HG02759 (cell line): Measurements from ENCODE around the gene FBXW9.
A peak's percentile ranks its signal among the peaks of the same experiment; 100 is the strongest.
"Not testable (repeated sequence)": the region's sequence is repeated elsewhere in the genome, so short reads cannot be mapped to it uniquely, and the experiment has no call there.

Source experiments
- ATAC-seq: cut with Tn5 transposase; IDR thresholded peaks from one replicate; pipeline ENCODE4 v1.9.1; 2021; ENCODE audit warnings: mild to moderate bottlenecking, moderate library complexity; ENCODE audit not compliant: unreplicated experiment

The FBXW9 gene

DNA sequence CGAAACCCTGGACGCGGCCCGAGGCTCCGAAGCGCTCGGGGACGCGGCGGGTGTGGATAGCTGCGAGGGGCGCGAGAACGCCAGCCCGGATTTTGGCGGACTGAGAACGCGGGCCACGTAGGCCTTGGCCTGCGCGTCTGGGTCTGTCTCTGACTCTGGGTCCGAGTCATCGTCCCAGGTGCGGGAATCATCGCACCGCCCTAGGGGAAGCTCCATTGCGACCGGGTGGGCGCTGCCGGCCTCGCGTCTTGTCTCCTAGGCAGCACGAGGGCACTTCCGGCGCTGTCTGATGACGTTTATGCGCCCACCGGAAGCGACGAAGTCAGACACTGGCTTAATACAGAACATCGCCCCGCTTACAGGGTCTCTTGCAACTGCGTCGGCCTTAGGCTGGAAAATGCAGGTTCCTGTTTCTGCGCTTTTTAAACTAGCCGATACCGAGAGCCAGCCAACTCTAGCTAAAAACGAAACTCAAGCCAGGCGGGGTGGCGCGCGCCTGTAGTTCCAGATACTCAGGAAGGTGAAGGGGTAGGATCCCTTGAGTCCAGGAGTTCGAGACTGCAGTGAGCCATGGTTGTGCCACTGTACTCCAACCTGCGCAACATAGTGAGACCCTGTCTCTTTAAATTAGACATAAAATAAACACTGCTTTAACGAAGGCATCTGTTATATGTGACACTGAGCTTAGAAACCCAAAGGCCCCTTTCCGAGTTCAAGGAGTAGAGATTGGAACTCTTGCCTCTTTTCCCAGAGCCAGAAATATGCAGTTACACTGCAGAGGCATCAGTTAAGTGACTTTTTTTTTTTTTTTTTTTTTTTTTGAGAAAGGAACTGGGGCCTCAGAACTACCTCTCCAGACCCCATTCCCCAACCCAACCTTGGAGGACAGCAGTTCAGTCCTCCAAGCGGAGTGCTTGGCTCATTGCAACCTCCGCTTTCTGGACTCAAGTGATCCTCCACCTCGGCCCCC, at the start of gene FBXW9:
Gene FBXW9 (minus strand): TSS at position 266 of the 970 bp plus-strand sequence. CDS start 50 bp downstream, at position 216.
- ATAC-seq, result peak; percentile 80

DNA sequence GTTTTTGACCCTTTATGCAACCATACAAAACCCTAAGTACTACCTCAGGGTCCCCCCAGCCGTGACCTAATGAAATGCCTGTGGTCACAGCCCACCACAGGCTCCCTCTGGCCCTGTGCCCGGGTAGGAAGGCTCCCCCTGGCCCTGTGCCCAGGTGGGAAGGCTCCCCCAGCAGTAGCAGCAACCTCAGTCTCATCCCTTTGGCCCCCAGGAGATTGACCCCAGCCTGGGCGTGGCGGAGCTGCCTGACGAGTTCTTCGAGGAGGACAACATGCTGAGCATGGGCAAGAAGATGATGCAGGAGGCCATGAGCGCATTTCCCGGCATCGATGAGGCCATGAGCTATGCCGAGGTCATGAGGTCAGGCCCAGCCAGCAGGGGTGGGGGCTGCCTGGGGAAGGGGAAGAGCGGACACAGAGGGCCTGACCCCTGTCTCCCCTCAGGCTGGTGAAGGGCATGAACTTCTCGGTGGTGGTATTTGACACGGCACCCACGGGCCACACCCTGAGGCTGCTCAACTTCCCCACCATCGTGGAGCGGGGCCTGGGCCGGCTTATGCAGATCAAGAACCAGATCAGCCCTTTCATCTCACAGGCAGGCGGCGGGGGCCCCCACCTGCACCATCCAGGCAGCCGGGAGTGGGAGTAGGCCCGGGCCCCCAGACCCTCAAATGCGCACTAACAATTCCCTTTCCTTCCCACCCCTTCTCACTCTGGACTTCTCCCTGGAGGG, 48.9 kb upstream of the FBXW9 start:
- no peak for ATAC-seq

- ATAC-seq, result no peak
Observed at GRCh38 chr19:12737835-12738351, 41.5 kb upstream of the FBXW9 start.

DNA sequence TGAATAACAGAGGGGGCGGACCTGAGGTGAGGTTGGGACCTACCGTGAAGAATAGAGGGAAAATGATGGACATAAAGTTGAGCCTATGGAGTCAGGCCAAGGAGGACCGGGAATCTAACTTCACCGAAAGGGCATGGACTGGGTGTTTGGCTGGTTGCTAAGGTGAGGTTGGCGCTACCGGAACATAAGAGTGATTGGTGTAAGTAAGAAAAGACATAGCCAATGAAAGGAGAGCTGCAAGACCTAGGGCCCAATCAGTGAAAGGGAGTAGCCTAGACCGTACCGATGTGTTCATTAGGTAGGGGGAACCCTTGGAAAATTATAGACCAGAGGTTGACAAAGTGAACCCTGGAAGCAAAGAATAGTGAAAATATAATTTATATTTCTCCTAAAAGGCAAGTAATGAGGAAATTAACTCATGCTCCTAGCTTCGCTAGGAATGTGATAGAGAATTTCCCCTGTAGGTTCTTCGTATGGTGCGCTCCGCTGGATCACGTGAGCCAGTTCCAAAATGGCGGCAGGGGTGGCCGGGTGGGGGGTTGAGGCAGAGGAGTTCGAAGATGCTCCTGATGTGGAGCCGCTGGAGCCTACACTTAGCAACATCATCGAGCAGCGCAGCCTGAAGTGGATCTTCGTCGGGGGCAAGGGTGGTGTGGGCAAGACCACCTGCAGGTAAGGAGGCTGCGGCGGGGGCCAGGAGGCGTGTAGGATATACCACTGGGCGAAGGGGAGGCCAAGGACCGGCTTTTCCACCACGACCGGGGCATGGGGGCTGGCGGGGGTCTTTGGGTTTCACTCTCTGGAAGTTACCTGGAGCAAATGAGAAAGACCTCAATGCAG, 40.8 kb upstream of the FBXW9 start, which contains the start of gene GET3:
Gene GET3 (plus strand): TSS at position 503 of the 840 bp plus-strand sequence. CDS start 9 bp downstream, at position 512.
- peak; percentile 68 for ATAC-seq

- ATAC-seq, result no peak
Observed at GRCh38 chr19:12733369-12734214, 37.2 kb upstream of the FBXW9 start.

GRCh38 chr19:12731337-12731736, 34.9 kb upstream of the FBXW9 start:
- no peak for ATAC-seq

DNA sequence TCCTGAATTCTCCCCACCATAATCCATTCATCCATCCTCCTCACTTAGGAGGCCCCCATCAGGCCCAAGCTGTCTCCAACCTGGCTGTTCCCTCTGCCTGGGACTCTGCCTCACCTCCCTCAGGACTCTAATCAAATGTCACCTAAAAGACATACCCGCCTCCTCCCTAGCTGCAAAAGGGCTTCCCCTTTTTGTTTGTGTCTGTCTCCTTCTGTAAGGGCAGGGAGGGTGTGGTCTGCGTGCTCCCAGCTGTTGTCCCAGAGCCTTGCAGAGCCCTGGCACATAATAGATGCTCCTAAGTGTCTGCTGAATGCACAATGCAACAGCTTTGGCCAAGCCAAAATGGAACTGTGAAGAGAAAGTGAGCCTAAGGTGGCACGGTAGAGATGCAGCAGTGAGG, 33.6 kb upstream of the FBXW9 start:
- no peak for ATAC-seq

DNA sequence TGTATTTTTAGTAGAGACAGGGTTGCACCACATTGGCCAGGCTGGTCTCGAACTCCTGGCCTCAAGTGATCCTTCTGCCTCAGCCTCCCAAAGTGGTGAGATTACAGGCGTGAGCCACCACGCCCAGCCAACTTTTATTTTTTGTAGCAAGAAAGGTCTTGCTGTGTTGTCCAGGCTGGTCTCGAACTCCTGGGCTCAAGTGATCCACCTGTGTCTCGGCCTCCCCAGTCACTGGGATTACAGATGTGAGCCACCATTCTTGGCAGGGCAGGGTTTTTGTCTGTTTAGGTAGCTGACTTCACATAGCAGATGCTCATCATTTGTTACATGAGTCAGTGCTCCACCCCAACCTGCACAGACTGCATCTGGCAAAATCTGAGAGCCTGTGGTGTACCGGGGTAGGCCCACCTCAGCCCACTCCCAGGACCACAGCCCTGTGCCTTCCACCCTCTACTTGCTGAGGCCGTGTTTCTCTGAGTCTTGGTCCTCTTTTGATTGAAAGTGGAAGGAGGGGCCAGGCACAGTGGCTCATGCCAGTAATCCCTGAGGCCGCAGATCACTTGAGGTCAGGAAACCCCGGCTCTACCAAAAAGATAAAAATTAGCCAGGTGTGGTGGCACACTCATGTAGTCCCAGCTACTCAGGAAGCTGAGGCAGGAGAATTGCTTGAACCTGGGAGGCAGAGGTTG, 31.5 kb upstream of the FBXW9 start:
- no peak for ATAC-seq

DNA sequence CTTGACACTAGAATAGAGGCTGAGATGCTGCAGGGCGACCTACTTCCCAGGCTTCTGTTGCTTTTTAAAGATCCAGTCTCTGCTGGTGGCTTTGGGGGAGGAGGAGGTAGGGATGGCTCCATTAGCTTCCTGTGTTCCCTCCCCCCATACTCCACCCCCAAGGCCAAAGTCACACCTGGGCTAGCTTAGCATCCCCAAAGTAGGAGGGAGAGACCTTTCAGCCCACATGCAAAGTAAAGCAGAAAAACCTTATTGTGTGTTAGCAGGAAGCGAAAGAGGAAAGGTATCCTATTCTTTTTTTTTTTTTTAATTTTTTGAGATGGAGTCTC, 30.5 kb upstream of the FBXW9 start:
- ATAC-seq, result no peak

- ATAC-seq, result not testable (repeated sequence)
Observed at GRCh38 chr19:12725612-12726011, 29.2 kb upstream of the FBXW9 start.

- ATAC-seq, result peak; percentile 31
Observed at GRCh38 chr19:12723641-12724426, 27.4 kb upstream of the FBXW9 start, which contains the start of gene TNPO2. Gene TNPO2 (minus strand): TSS chr19:12723932. CDS start chr19:12720977, 2,955 bp downstream.

- no peak for ATAC-seq
Observed at GRCh38 chr19:12723381-12723640, 26.9 kb upstream of the FBXW9 start.

DNA sequence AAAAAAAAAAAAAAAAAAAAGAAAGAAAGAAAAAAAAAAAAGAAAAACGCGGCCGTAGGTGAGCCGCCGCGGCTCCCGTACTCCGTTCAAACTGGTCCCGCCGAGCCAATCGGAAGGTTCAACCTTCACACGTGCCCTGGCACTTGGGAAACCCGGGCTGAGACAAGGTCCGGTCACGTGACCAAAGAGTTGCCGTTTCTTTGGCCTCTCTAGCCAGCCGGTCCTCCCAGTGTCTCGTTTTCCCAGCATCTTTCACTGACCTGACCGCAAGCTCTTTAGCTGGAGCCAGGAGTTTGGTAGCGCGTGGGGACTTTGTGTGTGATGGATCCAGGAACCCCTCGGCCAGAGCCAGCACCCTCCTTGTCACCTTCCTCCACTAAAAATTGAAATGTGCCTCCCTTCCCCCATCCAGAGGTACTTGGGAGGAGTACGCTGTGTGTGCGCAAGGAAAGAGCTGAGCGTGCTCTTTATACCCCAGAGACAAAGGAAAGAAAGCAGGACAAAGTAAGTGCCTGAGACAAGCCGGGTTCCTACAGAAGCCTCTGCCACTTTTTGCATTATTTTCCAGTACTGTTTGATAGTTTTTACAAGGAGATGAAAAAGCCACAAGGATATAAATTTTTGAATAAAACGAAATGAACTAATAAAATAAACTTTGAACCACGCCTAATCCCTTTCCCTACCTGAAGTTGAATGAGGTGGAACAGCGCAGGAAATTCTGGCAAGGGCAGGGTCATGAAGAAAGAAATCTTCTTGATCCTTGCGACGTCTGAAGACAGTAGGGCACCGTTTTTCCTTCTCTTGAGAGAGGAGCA, 26.3 kb upstream of the FBXW9 start:
- peak; percentile 79 for ATAC-seq

- peak; percentile 20 for ATAC-seq
Observed at GRCh38 chr19:12721656-12722565, 25.5 kb upstream of the FBXW9 start.

DNA sequence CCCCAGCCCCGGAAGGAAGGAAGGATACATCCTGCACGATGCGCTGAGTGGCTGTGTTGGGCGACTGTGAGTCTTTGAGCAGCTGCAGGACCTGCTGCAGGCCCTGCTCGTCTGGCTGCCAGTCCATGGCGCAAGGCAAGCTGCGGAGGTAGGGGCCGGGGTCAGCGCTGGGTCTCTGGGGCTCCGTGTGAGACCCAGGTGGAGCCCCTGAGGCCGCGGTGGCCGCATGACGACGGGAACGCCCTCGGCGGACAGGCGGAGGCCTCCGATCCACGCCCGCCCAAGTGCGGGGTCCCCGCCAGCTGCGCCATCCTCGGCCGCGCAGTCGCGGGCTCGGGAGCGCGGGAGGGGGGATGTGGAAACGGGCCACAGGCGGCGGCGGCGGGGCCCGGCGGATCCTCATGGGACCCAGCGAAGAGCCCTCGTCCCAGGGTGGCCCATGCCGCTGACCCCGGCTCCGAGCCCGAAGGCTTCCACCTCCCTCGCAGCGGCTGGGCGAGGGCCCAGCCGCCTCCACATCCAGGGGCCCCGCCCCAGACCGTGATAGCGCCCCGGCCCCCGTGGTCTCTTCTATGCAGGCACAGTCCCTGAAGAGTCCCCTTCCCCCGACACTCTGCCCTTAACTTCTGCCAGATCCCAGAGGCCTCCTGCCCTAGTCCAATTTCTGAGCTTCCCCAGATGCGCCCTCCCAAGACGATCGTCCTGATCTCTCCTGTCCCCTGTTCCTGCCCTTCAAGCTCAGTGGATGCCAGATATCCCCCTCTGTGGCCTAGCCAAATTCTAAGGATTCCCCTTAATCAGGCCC, 24.6 kb upstream of the FBXW9 start:
- no peak for ATAC-seq

DNA sequence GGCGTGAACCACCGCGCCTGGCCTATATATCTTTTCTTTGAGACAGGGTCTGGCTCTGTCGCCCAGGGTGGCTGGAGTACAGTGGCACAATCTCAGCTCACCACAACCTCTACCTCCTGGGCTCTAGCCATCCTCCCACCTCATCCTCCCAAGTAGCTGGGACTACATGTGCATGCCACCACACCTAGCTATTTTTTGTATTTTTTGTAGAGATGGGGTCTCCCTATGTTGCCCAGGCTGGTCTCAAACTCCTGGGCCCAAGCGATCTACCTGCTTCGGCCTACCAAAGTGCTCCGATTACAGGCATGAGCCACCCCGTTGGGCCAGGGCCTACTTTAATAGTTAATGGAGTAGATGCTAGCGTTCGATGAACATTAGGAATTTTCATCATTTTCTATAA, 23.9 kb upstream of the FBXW9 start:
- no peak for ATAC-seq
